Left lung (tissue), 10 donors: ENCODE results near the gene SRSF2. TPM values are rescaled to one million over a fixed set of nuclear protein-coding genes. Genes with fewer than 3 reads are reported as not detected.

Source experiments
- ATAC-seq: fragments of 200-7000 bp; cut with Tn5 transposase; one replicate; pipeline ENCODE4 v1.9.1; 2020; ENCODE audit warnings: moderate library complexity
- DNase-seq, 4 donors: peaks; one replicate each; pipeline ENCODE4 v3.0.0-alpha.2; 2013 to 2020
- H3K27ac ChIP-seq, 2 donors: fragments of 200-600 bp; sonication (generic) in 1 of 2; one replicate each; pipeline versions ENCODE4 v1.5.0 to v1.8.0; 2020 to 2021
- H3K27me3 ChIP-seq, 2 donors: fragments of 200-600 bp; sonication (generic) in 1 of 2; one replicate each; pipeline versions ENCODE4 v1.5.0 to v1.8.0; 2020 to 2021
- H3K36me3 ChIP-seq, 2 donors: fragments of 200-600 bp; sonication (generic) in 1 of 2; one replicate each; pipeline versions ENCODE4 v1.5.0 to v1.8.0; 2020 to 2021
- H3K4me1 ChIP-seq, 2 donors: fragments of 200-600 bp; one replicate each; pipeline ENCODE4 v1.8.0; 2021
- H3K4me3 ChIP-seq, 2 donors: fragments of 200-600 bp; sonication (generic) in 1 of 2; one replicate each; pipeline versions ENCODE4 v1.5.0 to v1.8.0; 2020 to 2021; ENCODE audit warnings: mild to moderate bottlenecking in 1 of 2
- H3K9me3 ChIP-seq, 2 donors: fragments of 200-600 bp; sonication (generic) in 1 of 2; one replicate each; pipeline versions ENCODE4 v1.5.0 to v1.8.0; 2020 to 2021
- CTCF ChIP-seq, 2 donors: fragments of 200-600 bp; sonication (generic) in 1 of 2; IDR thresholded peaks; one replicate each; pipeline versions ENCODE4 v1.5.0 to v1.8.0; 2021; ENCODE audit warnings: antibody characterized with exemption in 2 of 2
- intact Hi-C, 2 donors: fragments of 100-400 bp; cut with DNase I; formaldehyde crosslinking; loops; one replicate each; pipeline versions ENCODE4 v1.11.2 to v1.14.2; 2022
- polyA plus RNA-seq, 6 donors: library from polyadenylated mRNA; unstranded; fragments of 120-200 nt; gene quantifications; one replicate each; pipeline ENCODE4 v1.2.1, GENCODE V29; 2013; ENCODE audit not compliant: insufficient read length in 6 of 6
- total RNA-seq, 2 donors: library from RNA; stranded (reverse); fragmentation: NEBNext Ultra II Directional; extraction: Animal tissue kit (Norgen Biotek cat#: 25700); gene quantifications; one replicate each; pipeline ENCODE4 v1.2.1, GENCODE V29; 2021
- donor health status: DM: no; HTN: yes; CAD: no.
- donor health status: DM: no; HTN: no; CAD: no.

SRSF2 gene
- total and polyA plus RNA-seq, 8 donors, result 114 to 393 (median 356) TPM

GRCh38 chr17:76757256-76757655, 20.1 kb upstream of the SRSF2 start:
- DNase-seq (no peak), ATAC-seq (no peak)
- Histone ChIP-seq H3K36me3 (peaks cover 0 to 76% of the 10 kb centered on the region in 2 donors), H3K9me3 (no peaks in the 10 kb centered on the region), H3K27ac (no peak overlapping the region), H3K27me3 (no peaks in the 10 kb centered on the region), H3K4me3 (no peak overlapping the region), H3K4me1 (no peaks in the 10 kb centered on the region)
- no peak for TF ChIP-seq CTCF (IDR thresholded peaks at IDR 0.05)
- intact Hi-C loops, result no loop called here

- no peaks in the 10 kb centered on the region for H3K4me1 ChIP-seq
- intact Hi-C loops, result no loop called here
- TF ChIP-seq CTCF (IDR thresholded peaks at IDR 0.05), result no peak
- H3K27me3 ChIP-seq, result no peaks in the 10 kb centered on the region
- no peaks in the 10 kb centered on the region for H3K9me3 ChIP-seq
- H3K27ac ChIP-seq, result no peak overlapping the region
- ATAC-seq, result no peak
- H3K36me3 ChIP-seq, result peaks cover 0 to 64% of the 10 kb centered on the region in 2 donors
- no peak overlapping the region for H3K4me3 ChIP-seq
- no peak for DNase-seq
Observed at GRCh38 chr17:76755285-76755684, 18.2 kb upstream of the SRSF2 start.

- TF ChIP-seq CTCF (IDR thresholded peaks at IDR 0.05), result no peak
- peaks cover 0 to 66% of the 10 kb centered on the region in 2 donors for H3K36me3 ChIP-seq
- no peaks in the 10 kb centered on the region for H3K9me3 ChIP-seq
- H3K27ac ChIP-seq, result no peak overlapping the region
- H3K4me1 ChIP-seq, result no peaks in the 10 kb centered on the region
- intact Hi-C loops, result no loop called here
- H3K4me3 ChIP-seq, result no peak overlapping the region
- H3K27me3 ChIP-seq, result no peaks in the 10 kb centered on the region
- no peak for DNase-seq
- peak; percentile 27 for ATAC-seq
Observed at GRCh38 chr17:76753061-76753961, 16.2 kb upstream of the SRSF2 start.

- Histone ChIP-seq H3K27ac (no peak overlapping the region), H3K27me3 (no peaks in the 10 kb centered on the region), H3K36me3 (peaks cover 0 to 59% of the 10 kb centered on the region in 2 donors), H3K4me3 (no peak overlapping the region), H3K9me3 (no peaks in the 10 kb centered on the region), H3K4me1 (no peaks in the 10 kb centered on the region)
- peak; percentile 36 for ATAC-seq
- no peak for TF ChIP-seq CTCF (IDR thresholded peaks at IDR 0.05)
- no peak for DNase-seq
- intact Hi-C loops, result no loop called here
Observed at GRCh38 chr17:76752006-76752405, 14.9 kb upstream of the SRSF2 start.

- no peak for TF ChIP-seq CTCF (IDR thresholded peaks at IDR 0.05)
Observed at GRCh38 chr17:76751416-76751993, 14.4 kb upstream of the SRSF2 start.

More at GRCh38 chr17:76751416-76751993, 14.4 kb upstream of the SRSF2 start:
- Histone ChIP-seq H3K36me3 (peaks cover 0 to 59% of the 10 kb centered on the region in 2 donors), H3K4me1 (no peaks in the 10 kb centered on the region), H3K27me3 (no peaks in the 10 kb centered on the region), H3K27ac (no peak overlapping the region), H3K4me3 (no peak overlapping the region), H3K9me3 (no peaks in the 10 kb centered on the region)
- DNase-seq, result no peak
- intact Hi-C loops, result no loop called here
- no peak for ATAC-seq
